ENCODE results near the gene LCT.
"Not testable (repeated sequence)": the region's sequence is repeated elsewhere in the genome, so short reads cannot be mapped to it uniquely, and the experiment has no call there.

Gene LCT

DNA sequence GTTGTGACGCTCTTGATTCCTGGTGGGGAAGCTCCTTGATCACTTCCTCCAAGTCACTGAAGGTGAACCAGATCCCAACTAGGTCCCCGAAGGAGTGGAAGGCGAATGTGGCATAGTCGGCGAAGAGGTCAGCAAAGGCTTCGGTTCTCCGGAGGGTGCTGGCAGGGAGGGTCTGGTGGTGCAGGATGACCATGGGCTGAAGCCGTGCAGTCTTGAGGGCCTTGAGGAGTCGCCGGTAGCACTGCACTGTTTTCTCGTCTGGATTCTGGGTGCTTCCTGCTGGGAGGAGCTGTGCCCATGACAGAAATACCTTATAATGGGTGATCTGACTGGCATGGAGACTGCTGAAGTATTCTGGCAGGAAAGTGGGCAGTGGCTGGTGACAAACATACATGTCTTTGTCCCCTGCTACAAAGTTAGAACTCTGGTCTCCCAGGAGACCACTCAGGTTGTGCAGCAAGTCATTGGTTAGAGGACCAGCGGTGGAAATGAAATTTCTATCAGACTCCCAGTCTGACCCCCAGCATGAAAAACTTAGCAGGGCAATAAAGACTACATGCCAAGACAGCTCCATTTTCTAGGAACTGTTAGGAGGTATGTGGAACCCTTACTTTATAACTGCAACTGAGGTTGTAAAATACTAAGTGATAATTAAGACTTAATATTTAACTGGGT, at the start of gene LCT:
Gene LCT (minus strand): TSS at position 589 of the 675 bp plus-strand sequence. CDS start 15 bp downstream, at position 574.
- no peak for DNase-seq

DNA sequence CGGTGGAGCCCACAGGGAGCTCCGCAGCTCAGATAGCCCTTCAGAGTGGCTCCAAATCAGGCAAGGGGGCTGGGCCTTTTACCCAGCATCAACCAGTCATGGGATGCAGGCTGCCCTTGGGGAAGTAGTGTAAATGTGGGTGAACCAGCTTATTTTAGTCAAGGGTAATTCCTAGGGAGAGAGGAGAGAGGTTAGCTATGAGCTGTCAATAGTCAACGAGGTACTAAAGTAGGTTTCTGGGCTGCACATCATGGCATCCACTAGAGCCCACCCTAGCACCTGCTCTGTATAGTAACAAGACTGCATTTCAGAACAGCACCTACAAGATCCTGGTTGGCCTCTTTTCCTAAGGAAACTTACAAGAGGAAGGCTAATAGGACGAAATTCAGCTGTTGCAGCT, 48.7 kb upstream of the LCT start:
- DNase-seq = no peak

DNA sequence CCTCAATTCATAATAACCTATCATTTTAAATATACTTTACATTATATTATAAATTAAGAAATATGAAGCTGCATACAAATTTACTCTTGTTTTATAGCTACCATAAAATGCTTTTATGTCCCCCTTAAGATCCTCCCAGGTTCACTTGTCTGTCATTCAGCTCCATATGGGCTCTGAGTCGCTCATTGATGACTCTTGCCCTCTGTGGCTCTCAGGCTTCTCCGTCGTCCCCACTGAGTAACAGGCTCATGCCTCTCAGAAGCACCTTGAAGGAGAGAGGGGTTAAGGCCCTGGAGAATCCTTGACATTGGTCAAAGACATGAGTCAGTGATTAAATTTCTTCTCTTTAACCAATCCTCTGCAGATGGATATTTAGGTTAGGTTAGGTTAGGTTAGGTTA, 45.4 kb upstream of the LCT start:
- DNase-seq = no peak

GRCh38 chr2:135876770-135877169, 39.8 kb upstream of the LCT start:
- not testable (repeated sequence) for DNase-seq

DNA sequence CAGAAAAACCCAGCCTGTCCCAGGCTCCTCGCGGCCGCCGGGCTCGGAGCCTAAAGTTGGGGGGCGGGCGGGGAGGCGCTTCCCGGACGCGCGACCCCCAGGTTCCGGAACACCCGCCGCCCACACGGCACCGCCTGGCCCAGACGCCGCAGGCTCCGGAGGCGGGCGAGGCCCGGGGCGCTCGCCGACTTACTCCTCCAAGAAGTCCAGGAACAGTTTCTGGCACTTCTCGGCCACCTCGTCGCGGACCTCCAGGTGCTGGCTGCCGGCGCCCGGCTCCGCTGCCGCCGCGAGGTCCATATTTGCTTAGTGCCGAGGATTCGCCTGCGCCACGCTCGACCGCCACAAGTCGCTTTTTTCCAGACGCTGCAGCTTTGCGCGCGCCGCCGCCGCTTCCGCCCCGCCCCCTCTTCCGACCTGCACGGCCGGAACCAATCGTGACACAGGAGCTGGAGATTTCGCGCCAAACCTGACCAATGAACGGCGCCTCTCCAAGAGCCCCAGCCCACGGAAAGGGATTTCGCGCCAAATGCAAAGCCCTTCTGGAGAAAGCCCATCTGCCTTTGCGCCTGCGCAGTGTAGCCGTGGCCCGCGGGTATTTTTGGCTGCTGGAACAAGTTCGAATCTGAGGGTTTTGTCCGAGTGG, 39.2 kb upstream of the LCT start, which contains the start of gene MCM6:
Gene MCM6 (minus strand): TSS at position 378 of the 646 bp plus-strand sequence. CDS start 78 bp downstream, at position 300.
- peak; percentile 60 to 97 (median 89) for DNase-seq

- DNase-seq = peak in 22 of 56 donors; percentile 12 to 55 (median 42)
Measured at GRCh38 chr2:135875491-135876065, 38.6 kb upstream of the LCT start.

- DNase-seq = no peak
Measured at GRCh38 chr2:135874777-135875365, 37.9 kb upstream of the LCT start.

- no peak for DNase-seq
Measured at GRCh38 chr2:135870571-135870970, 33.6 kb upstream of the LCT start.

DNA sequence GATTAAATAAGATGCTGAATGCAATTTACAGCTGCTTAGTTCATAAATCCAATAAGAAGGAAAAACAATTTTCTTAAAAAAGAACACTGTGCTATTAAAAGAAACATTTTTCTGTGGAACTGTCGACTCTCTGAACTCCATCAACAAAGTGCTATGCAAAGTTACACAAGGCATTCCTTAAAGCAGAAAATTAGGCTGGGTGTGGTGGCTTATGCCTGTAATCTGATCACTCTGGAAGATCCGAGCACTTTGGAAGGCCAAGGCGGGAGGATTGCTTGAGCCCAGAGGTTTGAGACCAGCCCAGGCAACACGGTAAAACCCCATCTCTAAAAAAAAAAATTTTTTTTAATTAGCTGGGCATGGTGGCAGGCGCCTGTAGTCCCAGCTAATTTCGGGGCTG, 26.2 kb upstream of the LCT start:
- no peak for DNase-seq

- no peak for DNase-seq
Measured at GRCh38 chr2:135862718-135863117, 25.7 kb upstream of the LCT start.

DNA sequence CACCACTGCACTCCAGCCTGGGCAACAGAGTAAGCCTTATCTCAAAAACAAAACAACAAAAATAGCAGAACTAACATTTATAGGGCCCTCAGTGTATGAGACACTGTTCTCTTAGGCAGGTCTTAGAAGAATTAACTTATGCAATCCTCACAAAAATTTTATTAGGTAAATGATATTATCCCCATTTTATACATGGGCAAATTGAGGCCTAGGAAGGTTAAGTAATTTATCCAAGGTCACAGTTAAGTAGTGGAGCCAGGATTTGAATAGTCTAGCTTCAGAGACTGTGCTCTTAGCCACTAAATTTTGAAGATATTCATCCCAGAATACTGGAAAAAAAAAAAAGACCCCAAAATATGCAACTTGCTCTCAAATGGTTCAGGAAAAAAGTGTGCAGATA, 16.4 kb upstream of the LCT start:
- no peak for DNase-seq

DNA sequence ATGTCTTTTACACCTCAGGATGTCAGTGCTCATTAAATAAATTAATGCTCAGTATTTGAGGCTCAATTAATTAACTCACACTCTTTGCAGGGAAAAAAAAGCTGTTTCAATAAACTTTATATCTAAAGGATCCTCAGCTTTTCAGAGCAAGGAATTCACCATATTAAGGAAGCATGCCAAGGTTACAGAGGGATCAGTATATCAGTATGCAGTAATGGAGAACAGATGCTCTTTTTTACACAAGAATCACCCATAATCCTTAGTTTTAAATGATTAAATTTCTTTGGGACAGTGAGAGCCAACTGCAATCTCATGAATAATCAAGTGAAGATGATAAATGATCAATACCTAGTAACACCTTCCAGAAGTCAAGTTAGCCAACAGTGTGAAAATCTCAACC, 14.9 kb upstream of the LCT start:
- DNase-seq = no peak

DNA sequence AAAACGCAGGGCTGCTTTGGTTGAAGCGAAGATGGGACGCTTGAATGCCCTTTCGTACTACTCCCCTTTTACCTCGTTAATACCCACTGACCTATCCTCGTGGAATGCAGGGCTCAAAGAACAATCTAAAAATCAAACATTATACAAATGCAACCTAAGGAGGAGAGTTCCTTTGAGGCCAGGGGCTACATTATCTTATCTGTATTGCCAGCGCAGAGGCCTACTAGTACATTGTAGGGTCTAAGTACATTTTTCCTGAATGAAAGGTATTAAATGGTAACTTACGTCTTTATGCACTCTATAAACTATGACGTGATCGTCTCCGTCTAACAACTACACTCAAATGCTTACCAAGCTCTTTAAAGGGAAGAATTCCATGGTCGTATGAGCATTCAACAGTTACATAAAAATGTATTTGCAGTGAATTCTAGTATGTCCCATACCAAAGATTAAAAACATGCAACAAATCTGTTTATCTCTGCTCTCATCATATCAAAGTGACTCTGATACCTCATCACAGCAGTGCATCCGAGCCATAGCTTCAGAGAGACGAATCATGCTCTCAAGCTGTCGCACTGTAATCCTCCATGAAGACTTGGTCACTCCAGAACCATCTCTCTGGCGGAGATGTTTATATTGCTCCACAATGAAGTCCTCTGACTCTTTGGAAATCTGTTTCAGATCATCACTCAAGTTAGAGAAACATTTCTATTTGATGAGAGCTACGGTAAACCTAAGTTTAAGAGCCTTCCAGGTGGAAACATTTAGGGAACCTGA, 14.1 kb upstream of the LCT start:
- DNase-seq = no peak

DNA sequence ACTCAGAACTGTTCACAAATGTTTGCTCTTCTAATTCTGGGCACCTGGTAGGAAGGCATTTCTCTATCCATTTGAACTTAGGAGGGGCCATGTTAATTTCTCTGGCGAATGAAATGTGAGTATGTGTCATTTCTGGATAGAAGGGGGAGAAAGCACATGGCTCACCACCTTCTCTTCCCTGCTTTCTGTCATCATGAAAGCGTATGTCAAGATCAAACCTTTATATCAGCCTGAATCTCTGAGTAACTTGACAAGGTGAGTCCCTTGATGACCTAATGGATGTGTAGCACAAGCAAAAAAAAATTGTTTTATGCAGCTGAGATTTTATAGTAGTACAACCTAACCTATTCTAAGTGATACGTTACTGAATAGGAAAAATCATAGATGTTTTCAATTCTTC, 12.1 kb upstream of the LCT start:
- DNase-seq = no peak

DNA sequence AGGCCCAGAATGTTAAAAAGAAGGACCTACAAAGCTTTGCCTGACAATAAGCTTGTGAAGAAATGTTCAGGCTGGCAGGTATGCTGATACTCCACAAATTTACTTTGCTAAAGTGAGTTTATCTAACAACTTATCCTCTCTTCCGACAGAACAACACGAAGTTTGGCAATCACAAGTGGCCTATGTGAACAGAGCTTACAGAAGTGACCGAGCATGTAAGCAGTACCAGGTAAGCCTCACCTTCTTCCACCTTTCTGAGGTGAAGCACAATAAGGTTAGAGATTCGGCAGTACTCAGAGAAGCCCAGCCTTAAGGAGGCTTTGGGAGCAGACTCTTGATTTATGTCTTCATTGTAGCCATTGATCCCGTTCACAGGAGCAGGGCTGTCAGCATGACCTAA, 9.0 kb upstream of the LCT start:
- DNase-seq = no peak

GRCh38 chr2:135845257-135845656, 8.3 kb upstream of the LCT start:
- no peak for DNase-seq

DNA sequence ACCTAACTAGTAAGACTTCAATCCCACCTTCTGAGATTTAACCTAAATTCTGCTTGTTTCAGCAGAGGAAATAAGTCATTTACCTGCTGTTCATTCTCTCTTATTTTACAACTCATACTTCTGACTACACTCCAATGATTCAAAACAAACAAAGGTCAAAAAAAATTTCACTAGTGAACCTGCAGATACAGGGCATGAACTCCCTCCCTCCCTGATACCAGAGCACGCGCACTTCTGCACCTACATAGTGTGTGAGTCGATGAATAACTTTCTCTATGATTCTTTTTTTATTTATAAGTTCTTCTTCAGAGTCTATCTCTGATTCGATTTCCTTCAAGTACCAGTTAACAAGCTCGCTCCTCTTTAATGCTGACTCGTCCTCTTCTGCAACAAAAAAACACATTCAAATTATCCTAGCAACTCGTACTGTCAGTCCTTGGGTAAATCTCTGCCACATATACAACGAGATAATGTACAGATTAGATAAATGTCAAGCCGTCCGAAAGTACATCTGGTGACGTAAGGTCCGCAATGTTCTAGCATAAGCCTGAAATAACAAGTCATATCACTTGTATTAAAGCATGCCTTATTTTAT, 7.4 kb upstream of the LCT start:
- no peak for DNase-seq

DNA sequence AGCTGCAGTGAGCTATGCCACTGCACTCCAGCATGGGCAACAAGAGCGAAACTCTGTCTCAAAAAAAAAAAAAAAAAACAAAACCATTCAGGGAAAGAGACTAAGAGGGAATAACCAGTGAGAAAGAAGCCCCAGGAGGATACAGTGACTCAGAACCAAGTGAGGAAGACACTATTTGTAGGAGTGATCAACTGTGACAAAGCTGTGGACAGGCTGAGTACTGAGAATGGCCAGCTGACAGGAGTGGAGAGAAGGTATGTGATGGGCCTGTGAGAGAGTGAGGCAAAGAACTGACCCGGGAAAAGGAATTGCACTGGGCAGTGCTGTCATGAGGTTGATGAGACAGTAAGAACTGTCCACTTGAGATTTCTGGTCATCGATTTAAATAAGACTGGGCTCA, 6.7 kb upstream of the LCT start:
- no peak for DNase-seq

DNA sequence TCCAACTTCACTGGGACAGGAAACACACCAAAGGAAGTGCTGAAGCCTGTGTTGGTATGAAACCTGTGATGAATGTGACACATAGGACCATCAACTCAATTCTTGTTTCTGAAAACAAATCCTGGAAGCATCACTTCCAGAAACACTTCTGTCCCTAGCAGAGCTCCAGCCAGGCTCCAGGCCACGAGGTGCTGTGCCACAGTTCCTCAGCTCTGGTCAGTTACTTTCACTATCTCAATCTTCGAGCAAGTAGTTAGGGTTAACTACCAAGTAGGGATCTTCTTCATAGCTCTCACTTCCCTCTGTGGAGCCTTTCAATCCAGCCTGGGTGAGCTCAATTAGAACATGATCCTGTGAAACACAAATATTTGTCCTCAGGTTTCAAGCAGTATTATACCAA, 3.6 kb upstream of the LCT start:
- DNase-seq = no peak

DNA sequence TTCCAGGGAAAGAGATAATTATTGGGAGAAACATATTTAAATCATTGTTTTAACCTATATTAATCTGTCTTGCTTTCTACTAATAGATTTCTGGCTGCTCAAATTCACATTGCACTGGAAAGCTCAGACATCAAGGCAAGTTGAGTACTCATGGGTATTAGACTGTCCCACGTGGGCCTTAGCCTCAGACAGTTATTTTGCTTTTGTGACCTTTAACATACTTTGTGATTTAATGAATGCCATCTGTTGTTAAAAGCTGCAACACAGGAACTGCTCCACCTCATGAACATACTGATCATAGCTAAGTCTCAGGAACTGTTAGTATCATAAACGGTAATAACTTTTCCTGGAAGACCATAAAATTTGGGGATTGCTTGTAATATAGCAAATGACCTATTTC, 2.7 kb upstream of the LCT start:
- DNase-seq = no peak

DNA sequence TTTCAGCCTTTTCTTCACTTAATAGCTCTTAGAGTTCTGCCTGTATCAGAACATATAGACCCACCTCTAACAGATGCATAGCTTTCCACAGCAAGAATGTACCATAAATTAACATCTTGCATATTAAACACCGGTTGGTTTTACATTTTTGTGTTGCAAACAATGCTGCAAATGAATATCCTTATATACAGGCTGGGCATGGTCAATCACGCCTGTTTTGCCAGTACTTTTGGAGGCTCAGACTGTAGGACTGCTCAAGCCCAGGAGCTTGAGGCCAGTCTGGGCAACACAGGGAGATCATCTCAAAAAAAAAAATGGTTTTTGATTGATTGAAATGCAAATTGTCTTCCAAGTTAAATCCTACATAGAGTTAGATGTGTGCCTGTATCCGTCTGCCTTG, 1.5 kb upstream of the LCT start:
- no peak for DNase-seq

Data from nucleus accumbens (tissue), 56 donors.